ENCODE results near the gene GBX1.
A peak's percentile ranks its signal among the peaks of the same experiment; 100 is the strongest.

Gene GBX1

DNA sequence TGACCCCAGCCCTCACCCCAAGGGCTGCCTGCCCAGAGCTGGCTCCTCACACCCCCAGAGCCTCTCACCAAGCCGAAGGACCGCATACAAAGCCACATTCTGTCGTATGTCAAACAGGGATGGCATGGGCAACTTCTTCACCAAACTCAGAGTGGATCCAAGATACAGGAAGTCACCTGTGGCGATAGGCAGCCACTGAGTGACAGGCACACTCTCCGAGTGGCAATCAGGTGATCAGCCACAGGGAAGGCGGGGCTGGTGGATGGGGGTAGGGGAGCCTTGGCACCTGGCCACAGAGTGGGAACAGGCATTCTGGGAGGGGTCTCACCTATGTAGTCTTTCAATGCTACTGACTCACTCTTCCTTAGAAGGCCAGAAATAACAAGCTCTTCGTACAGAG is 26.7 kb upstream of the GBX1 start:
- TF ChIP-seq, protein P1, sequence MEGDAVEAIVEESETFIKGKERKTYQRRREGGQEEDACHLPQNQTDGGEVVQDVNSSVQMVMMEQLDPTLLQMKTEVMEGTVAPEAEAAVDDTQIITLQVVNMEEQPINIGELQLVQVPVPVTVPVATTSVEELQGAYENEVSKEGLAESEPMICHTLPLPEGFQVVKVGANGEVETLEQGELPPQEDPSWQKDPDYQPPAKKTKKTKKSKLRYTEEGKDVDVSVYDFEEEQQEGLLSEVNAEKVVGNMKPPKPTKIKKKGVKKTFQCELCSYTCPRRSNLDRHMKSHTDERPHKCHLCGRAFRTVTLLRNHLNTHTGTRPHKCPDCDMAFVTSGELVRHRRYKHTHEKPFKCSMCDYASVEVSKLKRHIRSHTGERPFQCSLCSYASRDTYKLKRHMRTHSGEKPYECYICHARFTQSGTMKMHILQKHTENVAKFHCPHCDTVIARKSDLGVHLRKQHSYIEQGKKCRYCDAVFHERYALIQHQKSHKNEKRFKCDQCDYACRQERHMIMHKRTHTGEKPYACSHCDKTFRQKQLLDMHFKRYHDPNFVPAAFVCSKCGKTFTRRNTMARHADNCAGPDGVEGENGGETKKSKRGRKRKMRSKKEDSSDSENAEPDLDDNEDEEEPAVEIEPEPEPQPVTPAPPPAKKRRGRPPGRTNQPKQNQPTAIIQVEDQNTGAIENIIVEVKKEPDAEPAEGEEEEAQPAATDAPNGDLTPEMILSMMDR (IDR thresholded peaks at IDR 0.05), result no peak
- no peak for TF ChIP-seq ZFX (IDR thresholded peaks at IDR 0.05; ENCODE audit: borderline replicate concordance)

DNA sequence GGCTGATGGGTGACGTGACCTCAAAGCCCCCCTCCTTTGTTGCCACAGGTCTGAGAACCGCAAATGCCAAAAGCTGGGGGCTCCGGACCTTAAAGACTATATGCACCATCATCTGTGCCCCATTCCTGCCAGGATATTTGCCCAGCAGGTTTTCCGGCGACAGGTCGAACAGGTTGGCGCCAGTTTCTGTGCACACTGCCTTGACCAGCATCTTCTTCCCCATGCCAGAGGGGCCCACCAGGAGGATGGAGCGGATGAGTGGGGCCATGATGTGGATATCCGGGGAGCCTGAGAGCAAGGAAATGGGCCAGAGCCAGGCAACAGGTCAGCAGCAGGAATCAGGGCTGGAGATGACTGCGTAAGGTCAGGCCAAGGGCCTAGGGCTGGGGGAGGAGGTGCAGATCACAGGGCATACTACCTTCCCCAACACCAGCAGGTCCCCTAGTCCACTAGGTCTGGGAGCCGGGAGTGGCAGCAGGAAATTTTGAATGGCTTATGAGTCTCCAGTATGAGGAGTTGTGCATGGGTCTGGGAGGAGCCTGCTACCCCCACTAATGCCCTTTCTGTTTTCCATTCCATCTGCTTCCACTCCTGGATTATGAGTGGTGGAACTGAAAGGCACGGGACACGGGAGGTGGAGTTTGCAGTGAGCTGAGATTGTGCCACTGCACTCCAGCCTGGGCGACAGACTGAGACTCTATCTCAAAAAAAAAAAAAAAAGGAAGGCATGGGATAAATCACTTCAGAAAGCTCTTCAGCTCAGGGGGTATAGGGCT is 25.9 kb upstream of the GBX1 start:
- no peak overlapping the region for H3K27ac ChIP-seq
- TF ChIP-seq, protein P1 (IDR thresholded peaks at IDR 0.05), result no peak
- TF ChIP-seq ZFX (IDR thresholded peaks at IDR 0.05; ENCODE audit: borderline replicate concordance), result no peak

More for the DNA sequence above, 26.7 kb upstream of the GBX1 start:
- H3K27ac ChIP-seq, result no peak overlapping the region

DNA sequence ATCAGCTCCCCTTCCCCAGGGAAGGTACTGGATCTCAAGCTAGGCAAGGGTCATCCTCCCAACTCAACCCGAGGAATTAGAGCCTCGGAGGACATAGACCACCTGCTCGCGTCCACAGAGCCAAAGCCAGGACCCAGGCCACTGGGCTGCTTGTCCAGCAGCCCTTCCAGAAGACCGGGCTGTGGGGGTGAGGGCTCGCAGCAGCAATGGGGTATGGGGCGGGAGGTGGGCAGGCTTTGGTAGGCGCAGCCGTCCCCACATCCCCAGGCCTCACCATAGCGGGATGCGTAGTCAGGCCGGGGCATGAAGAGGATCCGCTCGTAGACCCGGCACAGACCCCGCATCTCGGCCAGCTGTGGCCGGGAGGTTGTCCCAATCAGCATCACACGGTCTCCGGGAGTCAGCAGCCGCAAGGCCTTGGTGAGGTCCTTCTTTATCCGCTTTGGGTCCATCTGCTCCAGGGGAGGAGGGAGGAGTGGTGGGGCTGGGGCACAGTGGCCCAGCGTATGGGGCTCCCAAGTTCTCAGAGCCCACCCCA is 24.6 kb upstream of the GBX1 start:
- no peak for TF ChIP-seq ZFX (IDR thresholded peaks at IDR 0.05; ENCODE audit: borderline replicate concordance)
- TF ChIP-seq, protein P1 (IDR thresholded peaks at IDR 0.05), result no peak

DNA sequence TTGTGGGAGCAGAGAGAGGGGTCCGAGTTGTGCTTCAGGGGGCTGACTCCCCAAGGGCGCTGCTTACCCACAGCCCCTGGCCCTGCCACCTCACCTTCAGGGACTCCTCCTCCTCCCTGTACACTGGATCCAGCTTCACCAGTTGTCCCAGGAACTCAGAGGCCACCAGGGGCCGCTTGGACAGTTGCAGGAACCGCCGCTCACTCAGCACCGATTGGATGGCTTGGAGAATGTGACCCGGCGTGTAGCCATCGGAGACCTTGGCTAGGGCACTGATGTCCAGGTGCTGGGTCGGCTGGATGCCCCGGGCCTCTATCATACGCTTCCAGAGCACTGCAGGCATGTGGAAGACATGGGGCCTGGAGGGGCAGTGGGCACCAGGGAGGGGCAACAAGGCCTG is 24.1 kb upstream of the GBX1 start:
- no peak overlapping the region for H3K27ac ChIP-seq
- TF ChIP-seq, protein P1 (IDR thresholded peaks at IDR 0.05), result peak; percentile 14; the same call in 1 of the 2 replicates
- TF ChIP-seq ZFX (IDR thresholded peaks at IDR 0.05; ENCODE audit: borderline replicate concordance), result no peak

More for the DNA sequence above, 24.6 kb upstream of the GBX1 start:
- no peak overlapping the region for H3K27ac ChIP-seq

DNA sequence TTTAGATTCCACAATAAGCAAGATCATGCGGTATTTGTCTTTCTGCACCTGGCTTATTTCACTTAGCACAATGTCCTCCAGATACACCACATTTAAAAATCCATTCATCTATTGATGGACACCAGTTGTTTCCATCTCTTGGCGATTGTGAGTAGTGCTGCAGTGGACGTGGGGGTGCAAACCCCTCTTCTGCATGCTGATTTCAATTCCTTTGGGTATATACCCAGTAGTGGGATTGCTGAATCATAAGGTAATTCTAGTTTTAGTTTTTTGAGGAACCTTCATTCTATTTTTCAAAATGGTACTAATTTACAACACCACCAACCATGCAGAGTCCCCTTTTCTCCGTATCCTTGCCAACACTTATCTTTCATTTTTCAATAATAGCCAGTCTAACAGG is 21.5 kb upstream of the GBX1 start:
- H3K27ac ChIP-seq, result no peak overlapping the region
- TF ChIP-seq ZFX (IDR thresholded peaks at IDR 0.05; ENCODE audit: borderline replicate concordance), result no peak
- TF ChIP-seq, protein P1 (IDR thresholded peaks at IDR 0.05), result no peak

DNA sequence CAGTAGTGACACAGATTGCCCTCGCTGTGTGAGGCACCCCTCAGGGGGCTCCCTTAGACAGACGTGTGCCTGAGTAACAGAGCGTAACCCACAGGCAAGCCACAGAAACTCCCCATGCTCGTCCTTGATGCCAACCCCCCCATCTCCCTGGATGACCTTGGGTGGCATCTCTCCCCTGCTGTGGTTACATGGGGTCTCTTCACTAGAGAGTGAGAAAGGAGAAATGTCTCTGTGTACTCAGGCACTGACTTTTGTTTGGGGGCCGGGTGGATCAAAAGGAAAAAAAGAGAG is 20.7 kb upstream of the GBX1 start:
- no peak overlapping the region for H3K27ac ChIP-seq
- TF ChIP-seq, protein P1 (IDR thresholded peaks at IDR 0.05), result no peak
- no peak for TF ChIP-seq ZFX (IDR thresholded peaks at IDR 0.05; ENCODE audit: borderline replicate concordance)
